Nephron progenitor cell (in vitro differentiated cells): ENCODE data around the gene CCN5.
A peak's percentile ranks its signal among the peaks of the same experiment; 100 is the strongest.

Experiments
- DNase-seq: peaks from one replicate; pipeline ENCODE4 v3.0.0; 2021
- H3K27ac Mint-ChIP-seq: 2 replicates; pipeline ENCODE4 v1.8.0; 2021; ENCODE audit warnings: mild to moderate bottlenecking, moderate library complexity, mixed read lengths
- H3K27me3 Mint-ChIP-seq: 2 replicates; pipeline ENCODE4 v1.8.0; 2021; ENCODE audit warnings: mild to moderate bottlenecking, low read depth, mixed read lengths; ENCODE audit not compliant: poor library complexity
- H3K36me3 Mint-ChIP-seq: 2 replicates; pipeline ENCODE4 v1.8.0; 2021; ENCODE audit warnings: low read depth, mixed read lengths
- H3K4me1 Mint-ChIP-seq: 2 replicates; pipeline ENCODE4 v1.8.0; 2021; ENCODE audit warnings: mixed read lengths
- H3K4me3 Mint-ChIP-seq: 2 replicates; pipeline ENCODE4 v1.8.0; 2021; ENCODE audit warnings: mild to moderate bottlenecking, moderate library complexity, mixed read lengths
- H3K9me3 Mint-ChIP-seq: 2 replicates; pipeline ENCODE4 v1.8.0; 2021; ENCODE audit warnings: mild to moderate bottlenecking, moderate library complexity, mixed read lengths
- CTCF ChIP-seq: fragments of 200-600 bp; sonication (generic); IDR thresholded peaks from 2 replicates; pipeline ENCODE4 v1.5.0; 2021; ENCODE audit warnings: antibody characterized with exemption

Gene CCN5

GRCh38 chr20:44765701-44766347, 50.7 kb downstream of the CCN5 start:
- H3K27ac Mint-ChIP-seq, result no peak overlapping the region
- no peaks in the 10 kb centered on the region for H3K36me3 Mint-ChIP-seq
- no peaks in the 10 kb centered on the region for H3K9me3 Mint-ChIP-seq
- DNase-seq, result no peak
- H3K4me3 Mint-ChIP-seq, result no peak overlapping the region
- no peaks in the 10 kb centered on the region for H3K27me3 Mint-ChIP-seq
- TF ChIP-seq CTCF, result no peak
- H3K4me1 Mint-ChIP-seq, result peaks cover 10% of the 10 kb centered on the region

GRCh38 chr20:44768256-44768655, 53.1 kb downstream of the CCN5 start:
- TF ChIP-seq CTCF, result no peak
- Mint-ChIP-seq H3K36me3 (no peaks in the 10 kb centered on the region), H3K27ac (no peak overlapping the region), H3K4me3 (no peak overlapping the region), H3K27me3 (peaks cover 5% of the 10 kb centered on the region), H3K9me3 (no peaks in the 10 kb centered on the region), H3K4me1 (peaks cover 10% of the 10 kb centered on the region)
- DNase-seq, result no peak

GRCh38 chr20:44768854-44769480, 53.8 kb downstream of the CCN5 start:
- Mint-ChIP-seq H3K9me3 (no peaks in the 10 kb centered on the region), H3K27ac (peak overlapping the region; percentile 40), H3K36me3 (no peaks in the 10 kb centered on the region), H3K27me3 (peaks cover 5% of the 10 kb centered on the region), H3K4me3 (no peak overlapping the region), H3K4me1 (peaks cover 10% of the 10 kb centered on the region)
- DNase-seq, result no peak
- no peak for TF ChIP-seq CTCF

- no peak overlapping the region for H3K4me3 Mint-ChIP-seq
- H3K27me3 Mint-ChIP-seq, result peaks cover 5% of the 10 kb centered on the region
- no peaks in the 10 kb centered on the region for H3K36me3 Mint-ChIP-seq
Observed at GRCh38 chr20:44769481-44769863, 54.3 kb downstream of the CCN5 start.

GRCh38 chr20:44770484-44771171, 55.5 kb downstream of the CCN5 start:
- Mint-ChIP-seq H3K27ac (no peak overlapping the region), H3K27me3 (peaks cover 5% of the 10 kb centered on the region)
- no peak for TF ChIP-seq CTCF

More at GRCh38 chr20:44769481-44769863, 54.3 kb downstream of the CCN5 start:
- peaks cover 10% of the 10 kb centered on the region for H3K4me1 Mint-ChIP-seq
- no peaks in the 10 kb centered on the region for H3K9me3 Mint-ChIP-seq
- peak overlapping the region; percentile 40 for H3K27ac Mint-ChIP-seq
- no peak for DNase-seq
- TF ChIP-seq CTCF, result no peak

More at GRCh38 chr20:44770484-44771171, 55.5 kb downstream of the CCN5 start:
- Mint-ChIP-seq H3K4me1 (peaks cover 10% of the 10 kb centered on the region), H3K4me3 (no peak overlapping the region), H3K36me3 (no peaks in the 10 kb centered on the region), H3K9me3 (no peaks in the 10 kb centered on the region)
- DNase-seq, result no peak
